HepG2 (cell line): ENCODE data around the gene NEURL1B. TPM values are rescaled to one million over a fixed set of nuclear protein-coding genes. Genes with fewer than 3 reads are reported as not detected.

Experiments used
- ATAC-seq: fragments of 200-7000 bp; cut with Tn5 transposase; 3 replicates; pipeline ENCODE4 v1.9.1; 2020; ENCODE audit warnings: mild to moderate bottlenecking, moderate library complexity
- BruUV-seq: library from RNA; stranded (reverse); fragments of 400-500 nt; replicated peaks from 2 replicates; lab custom pipeline; 2021; lab: Mats Ljungman, UMichigan
- CTCF ChIA-PET: fragments of 300-600 bp; formaldehyde crosslinking; extraction: SDS; loops from one replicate; lab custom pipeline; 2021; ENCODE audit warnings: low total read pairs, inconsistent platforms, low intra/inter-chr PET ratio; lab: Yijun Ruan, JAX
- POLR2A ChIA-PET: fragments of 350-600 bp; sonication (Branson Sonifier 250); formaldehyde crosslinking; loops from one replicate; lab custom pipeline; 2020; ENCODE audit warnings: antibody characterized with exemption, inconsistent platforms; lab: Yijun Ruan, JAX
- DNase-seq: peaks from one replicate; pipeline ENCODE4 v3.0.0-alpha.2; 2015; ENCODE audit warnings: low spot score
- FAIRE-seq: peaks from 3 replicates; lab custom pipeline; 2011; peaks lifted over from hg19 to GRCh38; lab: Jason Lieb, UNC
- H2AFZ ChIP-seq: one replicate; pipeline ENCODE4 v1.6.1; 2011; ENCODE audit warnings: low read length, inconsistent platforms
- H3K27ac ChIP-seq: fragments of 300-600 bp; 3 replicates; pipeline ENCODE4 v1.8.0; 2011; ENCODE audit warnings: mixed run types, mild to moderate bottlenecking, mixed read lengths, low read length, inconsistent platforms; ENCODE audit not compliant: insufficient read depth; ENCODE audit errors: extremely low read length
- H3K27me3 ChIP-seq, 2 experiments: fragments of 200-600 bp in 1 of 2; 2 replicates in 1 of 2; 3 replicates in 1 of 2; pipeline versions ENCODE4 v1.6.0 to v1.8.0; 2011; ENCODE audit warnings: low read length in 2 of 2, mild to moderate bottlenecking in 2 of 2, moderate library complexity in 2 of 2, inconsistent platforms in 1 of 2; ENCODE audit not compliant: insufficient read depth in 2 of 2, control insufficient read depth in 1 of 2
- H3K36me3 ChIP-seq, 2 experiments: fragments of 200-600 bp in 1 of 2; replicated peaks in 1 of 2; 2 replicates in 1 of 2; 3 replicates in 1 of 2; pipeline versions ENCODE4 v1.5.1 to v1.8.0; 2011; ENCODE audit warnings: low read length in 2 of 2, inconsistent platforms in 1 of 2; ENCODE audit not compliant: insufficient read depth in 2 of 2, control insufficient read depth in 1 of 2
- H3K4me1 ChIP-seq: 2 replicates; pipeline ENCODE4 v1.5.1; 2012; ENCODE audit warnings: low read length, inconsistent platforms; ENCODE audit not compliant: insufficient read depth
- H3K4me2 ChIP-seq: 2 replicates; pipeline ENCODE4 v1.6.0; 2011; ENCODE audit warnings: low read depth, low read length, inconsistent platforms
- H3K4me3 ChIP-seq, 3 experiments: fragments of 200-600 bp in 1 of 3; sonication (generic), shearing (Covaris generic) in 1 of 3; replicated peaks in 1 of 3; 2 replicates each; pipeline ENCODE4 v1.5.1; 2011 to 2016; ENCODE audit warnings: low read length in 3 of 3, inconsistent platforms in 2 of 3, low read depth in 2 of 3, mild to moderate bottlenecking in 2 of 3, control low read depth in 1 of 3, mixed read lengths in 1 of 3; ENCODE audit not compliant: insufficient read depth in 1 of 3
- H3K79me2 ChIP-seq: one replicate; pipeline ENCODE4 v1.6.1; 2011; ENCODE audit warnings: low read length, inconsistent platforms; ENCODE audit not compliant: insufficient read depth
- H3K9ac ChIP-seq: 2 replicates; pipeline ENCODE4 v1.6.0; 2011; ENCODE audit warnings: mild to moderate bottlenecking, low read depth, low read length, inconsistent platforms; ENCODE audit not compliant: insufficient read depth
- H3K9me3 ChIP-seq: 2 replicates; pipeline ENCODE4 v1.5.1; 2012; ENCODE audit warnings: mild to moderate bottlenecking, low read length
- H4K20me1 ChIP-seq: 2 replicates; pipeline ENCODE4 v1.6.0; 2011; ENCODE audit warnings: inconsistent platforms, mild to moderate bottlenecking, low read length, moderate library complexity; ENCODE audit not compliant: insufficient read depth
- AHDC1 ChIP-seq: sonication (generic); formaldehyde crosslinking; IDR thresholded peaks from 2 replicates; pipeline ENCODE4 v1.5.1; 2020; ENCODE audit warnings: mild to moderate bottlenecking, missing genetic modification reagents, borderline replicate concordance
- CSRNP1 ChIP-seq: sonication (generic); formaldehyde crosslinking; IDR thresholded peaks from 2 replicates; pipeline ENCODE4 v1.8.1; 2023; ENCODE audit warnings: mild to moderate bottlenecking, missing genetic modification reagents
- KLF11 ChIP-seq: IDR thresholded peaks from 2 replicates; pipeline ENCODE4 v1.6.1; 2016; ENCODE audit warnings: missing compliant biosample characterization
- MTF2 ChIP-seq: sonication (generic); formaldehyde crosslinking; IDR thresholded peaks from 2 replicates; pipeline ENCODE4 v1.5.0; 2020; ENCODE audit warnings: missing genetic modification reagents, borderline replicate concordance
- MXD1 ChIP-seq: sonication (generic); formaldehyde crosslinking; IDR thresholded peaks from 2 replicates; pipeline ENCODE4 v1.4.0; 2020; ENCODE audit warnings: mild to moderate bottlenecking, missing genetic modification reagents
- ZBTB46 ChIP-seq: sonication (generic); formaldehyde crosslinking; IDR thresholded peaks from 2 replicates; pipeline ENCODE4 v1.4.0; 2020; ENCODE audit warnings: mild to moderate bottlenecking, missing genetic modification reagents, borderline replicate concordance
- ZNF326 ChIP-seq: sonication (generic); formaldehyde crosslinking; IDR thresholded peaks from 2 replicates; pipeline ENCODE4 v1.4.0; 2020; ENCODE audit warnings: missing genetic modification reagents, borderline replicate concordance
- WGBS: methylation state at CpG from one replicate; pipeline ENCODE4 v1.1.6; 2017; ENCODE audit warnings: low lambda C conversion rate; 5-methylcytosine and 5-hydroxymethylcytosine counted together
- in situ Hi-C: cut with HindIII; loops from 2 replicates; pipeline ENCODE4 v1.10.0; 2017; ENCODE audit warnings: low pct_unique_long_range_greater_than_20kb; ENCODE audit not compliant: extremely low pct_ligation_motif_present
- intact Hi-C: fragments of 100-400 bp; cut with micrococcal nuclease; formaldehyde crosslinking; loops from one replicate; pipeline ENCODE4 v1.10.0; 2022; ENCODE audit not compliant: unreplicated experiment
- polyA plus RNA-seq, 8 experiments: library from polyadenylated mRNA; depleted of rRNA in 3 of 8; stranded (reverse) in 7 of 8; unstranded in 1 of 8; fragments of >200 nt; fragmentation: Illumina TruSeq in 4 of 8; extraction: Trizol in 4 of 8; gene quantifications; 2 replicates each; pipeline versions ENCODE4 v1.2.1 to v1.2.3, GENCODE V29; 2011 to 2016; ENCODE audit warnings: low read depth in 4 of 8, missing spikeins in 1 of 8, mixed read lengths in 1 of 8; ENCODE audit not compliant: insufficient read depth in 1 of 8
- total RNA-seq, 5 experiments: library from RNA; depleted of rRNA; stranded (reverse); fragments of >200 nt; fragmentation: Illumina TruSeq; extraction: Trizol; gene quantifications; 2 replicates each; pipeline ENCODE4 v1.2.3, GENCODE V29; 2016; ENCODE audit warnings: low read depth in 1 of 5

Gene NEURL1B
- total and polyA plus RNA-seq, 2 of the 13 experiments (the other 11 are each of a cell fraction or from before 2014, with no cell fraction given) = 0.09 to 0.13 TPM

GRCh38 chr5:172689218-172689572 lies 48.1 kb downstream of the NEURL1B start:
- Histone ChIP-seq H3K4me1 (peaks cover 27% of the 10 kb centered on the region), H4K20me1 (no peaks in the 10 kb centered on the region), H3K9ac (no peak overlapping the region), H3K4me3 (no peak overlapping the region), H3K9me3 (no peaks in the 10 kb centered on the region), H3K4me2 (no peak overlapping the region), H2AFZ (no peak overlapping the region), H3K79me2 (no peaks in the 10 kb centered on the region), H3K27ac (no peak overlapping the region), H3K27me3 (peaks cover 0 to 33% of the 10 kb centered on the region in 2 experiments; a peak in 3 of 5 replicates), H3K36me3 (no peaks in the 10 kb centered on the region)
- ChIA-PET POLR2A (no interaction called here), CTCF (no interaction called here)
- 51% methylated on average over 7 of the region's 7 CpGs for WGBS
- DNase-seq (no peak), FAIRE-seq (no peak), ATAC-seq (no peak)
- TF ChIP-seq MTF2 (CRISPR knock-in tag) = no peak
- no peak for TF ChIP-seq AHDC1
- no peak for TF ChIP-seq ZNF326 (CRISPR knock-in tag)
- no peak for TF ChIP-seq CSRNP1 (CRISPR knock-in tag)
- TF ChIP-seq ZBTB46 (CRISPR knock-in tag) = no peak
- no peak for TF ChIP-seq KLF11 (CRISPR knock-in tag)
- TF ChIP-seq MXD1 (CRISPR knock-in tag) = no peak
- BruUV-seq = no TSS peak
- intact Hi-C loops (loop anchor here (10.0 kb wide), 1 partner anchor 364 kb away; no protein-coding TSS in a partner anchor), in situ Hi-C loops (no loop called here)
